Omental fat pad (tissue), 4 donors: ENCODE results near the gene RNASEL. TPM values are rescaled to one million over a fixed set of nuclear protein-coding genes. Genes with fewer than 3 reads are reported as not detected.
A peak's percentile ranks its signal among the peaks of the same experiment; 100 is the strongest.

ENCODE experiments used
- ATAC-seq: fragments of 150-250 bp; one replicate; pipeline ENCODE4 v1.9.1; 2016; ENCODE audit warnings: mild to moderate bottlenecking, moderate library complexity; ENCODE audit not compliant: low FRiP score
- DNase-seq: peaks from one replicate; pipeline ENCODE4 v3.0.0-alpha.2; 2019; ENCODE audit warnings: low spot score
- total RNA-seq, 4 donors: library from RNA; depleted of rRNA; stranded (reverse); fragments of >200 nt; gene quantifications; one replicate each; pipeline ENCODE4 v1.1.0, GENCODE V29; 2016
- TF ChIP-seq, protein P1 (sequence below), 3 donors: fragments of 450-650 bp; IDR thresholded peaks; one replicate each; pipeline ENCODE4 v1.5.1; 2016 to 2017; ENCODE audit warnings: antibody characterized with exemption in 3 of 3, mild to moderate bottlenecking in 3 of 3, moderate library complexity in 2 of 3

Gene RNASEL
- total RNA-seq, 4 donors from 2014 or later: 4.8 to 12.6 (median 9.4) TPM

DNA sequence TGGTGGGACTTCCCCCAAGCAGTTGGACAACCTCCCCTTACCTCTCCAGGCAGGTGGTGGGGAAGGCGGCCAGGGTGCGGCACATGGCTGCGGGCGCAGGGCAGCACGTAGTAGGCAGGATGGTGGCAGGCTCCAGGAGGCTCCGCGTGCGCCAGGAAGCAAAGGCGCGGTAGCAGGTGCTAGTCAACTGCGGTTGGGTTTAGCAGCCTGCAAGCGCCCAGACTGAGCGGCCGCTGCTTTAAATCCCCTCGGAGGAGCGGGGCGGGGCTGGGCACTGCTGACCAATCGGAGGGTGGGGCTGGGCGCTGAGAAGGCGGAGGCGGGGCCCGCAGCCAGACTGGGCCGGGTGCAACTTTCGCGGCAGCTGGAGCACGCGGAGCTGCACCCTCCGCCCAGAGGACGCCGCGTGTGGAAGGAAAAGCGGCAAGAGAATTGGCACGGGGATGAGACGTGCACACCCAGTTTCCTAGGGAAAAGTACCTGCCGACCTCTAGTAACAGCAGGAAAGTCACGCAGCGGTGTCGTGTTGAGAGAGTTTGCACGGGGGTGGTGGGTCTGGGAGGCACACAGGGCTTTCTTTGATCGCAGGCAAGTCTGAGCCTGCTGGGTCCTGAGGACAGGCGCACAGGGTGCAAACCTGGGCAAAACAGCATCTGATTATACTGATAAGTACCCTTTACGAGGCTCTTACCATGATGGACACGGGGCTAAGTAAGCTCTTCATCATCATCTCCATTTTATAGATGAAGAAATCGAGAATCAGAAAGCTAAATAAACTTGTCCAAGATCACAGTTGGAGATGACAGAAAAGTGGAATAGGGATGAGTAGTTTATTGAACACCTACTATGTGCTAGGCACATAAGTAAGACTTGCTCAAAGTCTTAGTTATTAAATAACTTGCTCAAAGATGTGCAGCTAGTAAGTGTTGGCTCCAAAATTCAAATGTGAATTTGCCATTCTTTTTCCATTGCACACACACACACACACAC lies 15.4 kb upstream of the RNASEL start, which contains the start of gene RGS16:
Gene RGS16 (minus strand): TSS at position 215 of the 990 bp plus-strand sequence. CDS start 130 bp downstream, at position 85.
- DNase-seq: peak; percentile 71
- ATAC-seq: peak; percentile 93
- TF ChIP-seq, protein P1, sequence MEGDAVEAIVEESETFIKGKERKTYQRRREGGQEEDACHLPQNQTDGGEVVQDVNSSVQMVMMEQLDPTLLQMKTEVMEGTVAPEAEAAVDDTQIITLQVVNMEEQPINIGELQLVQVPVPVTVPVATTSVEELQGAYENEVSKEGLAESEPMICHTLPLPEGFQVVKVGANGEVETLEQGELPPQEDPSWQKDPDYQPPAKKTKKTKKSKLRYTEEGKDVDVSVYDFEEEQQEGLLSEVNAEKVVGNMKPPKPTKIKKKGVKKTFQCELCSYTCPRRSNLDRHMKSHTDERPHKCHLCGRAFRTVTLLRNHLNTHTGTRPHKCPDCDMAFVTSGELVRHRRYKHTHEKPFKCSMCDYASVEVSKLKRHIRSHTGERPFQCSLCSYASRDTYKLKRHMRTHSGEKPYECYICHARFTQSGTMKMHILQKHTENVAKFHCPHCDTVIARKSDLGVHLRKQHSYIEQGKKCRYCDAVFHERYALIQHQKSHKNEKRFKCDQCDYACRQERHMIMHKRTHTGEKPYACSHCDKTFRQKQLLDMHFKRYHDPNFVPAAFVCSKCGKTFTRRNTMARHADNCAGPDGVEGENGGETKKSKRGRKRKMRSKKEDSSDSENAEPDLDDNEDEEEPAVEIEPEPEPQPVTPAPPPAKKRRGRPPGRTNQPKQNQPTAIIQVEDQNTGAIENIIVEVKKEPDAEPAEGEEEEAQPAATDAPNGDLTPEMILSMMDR (IDR thresholded peaks at IDR 0.05): no peak

DNA sequence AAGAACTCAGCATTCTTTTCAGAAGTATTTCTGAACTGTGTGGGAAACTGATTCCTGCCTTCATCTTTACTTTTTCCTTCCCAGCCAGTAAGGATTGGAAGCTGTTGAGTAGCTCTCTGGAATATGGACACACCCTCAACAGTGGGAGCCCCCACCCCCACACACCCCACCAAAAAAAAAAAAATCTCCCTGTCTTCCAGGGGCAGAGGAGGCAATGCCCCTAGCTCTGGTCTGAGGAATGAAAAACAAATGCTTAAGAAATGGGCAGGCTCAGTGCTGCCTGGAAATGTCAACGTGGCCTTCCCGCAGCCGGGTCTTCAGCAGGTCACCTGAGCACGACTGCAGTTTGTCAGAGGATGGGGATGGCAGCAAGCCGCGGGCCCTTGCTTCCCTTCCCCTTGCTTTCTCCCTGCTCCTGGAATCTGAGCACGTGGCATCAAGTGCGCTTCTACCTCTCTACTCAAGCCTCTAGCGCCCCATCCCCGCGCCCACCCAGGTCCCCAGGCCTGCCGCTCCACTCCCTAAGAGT lies 14.7 kb upstream of the RNASEL start:
- DNase-seq (no peak), ATAC-seq (peak; percentile 10)
- TF ChIP-seq, protein P1 (IDR thresholded peaks at IDR 0.05): no peak

DNA sequence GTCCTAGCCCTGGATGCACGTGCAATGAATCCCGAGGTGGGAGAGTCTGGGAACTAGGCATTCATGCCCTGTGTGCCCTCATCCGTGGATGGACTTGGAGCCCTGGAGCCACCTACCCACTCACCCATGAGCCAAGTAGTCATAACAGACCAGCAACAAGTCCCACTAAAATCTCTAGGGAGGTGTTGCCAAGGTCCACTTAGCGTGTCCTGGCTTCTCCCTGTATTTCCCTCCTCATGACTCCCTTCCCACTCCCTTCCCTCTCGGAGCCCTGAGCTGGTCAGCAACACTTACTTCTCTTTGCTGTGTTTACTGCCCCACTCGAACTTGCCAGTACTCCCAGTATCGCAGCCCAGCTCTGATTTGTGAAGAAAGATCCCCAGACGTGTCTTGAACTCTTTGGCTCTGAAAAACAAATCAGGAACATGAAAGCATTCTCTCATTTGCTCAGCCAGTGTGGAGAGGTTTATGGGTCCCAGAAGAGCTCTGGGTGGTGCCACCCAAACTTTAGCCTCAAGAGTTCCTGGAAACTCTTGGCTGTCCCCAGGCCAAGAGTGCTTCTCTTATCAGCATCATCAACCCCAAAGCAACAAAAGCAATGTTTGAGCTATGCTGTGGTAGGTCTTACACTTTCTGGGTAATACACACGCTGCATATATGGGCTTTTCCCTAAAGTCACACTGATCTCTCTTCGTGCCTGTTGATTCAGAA lies 14.0 kb upstream of the RNASEL start:
- DNase-seq: no peak

DNA sequence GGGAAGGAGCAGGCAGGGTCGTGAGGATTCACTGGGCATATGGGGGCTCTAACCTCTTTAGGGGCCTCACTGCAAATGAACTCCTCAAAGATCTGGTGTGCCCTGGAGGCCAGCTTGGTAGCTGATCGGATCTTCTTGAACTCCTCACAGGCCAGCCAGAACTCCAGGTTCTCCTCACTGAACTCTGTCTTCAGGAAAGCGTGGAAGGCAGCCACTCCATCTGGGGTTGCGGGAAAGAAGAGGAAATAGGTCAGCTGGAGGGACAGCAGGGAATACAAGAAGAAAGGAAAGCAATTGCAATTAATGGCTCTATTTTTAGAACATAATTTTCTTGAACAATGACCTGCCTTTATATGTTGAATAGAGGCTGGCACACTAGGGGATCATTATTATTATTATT lies 12.9 kb upstream of the RNASEL start:
- no peak for DNase-seq
- TF ChIP-seq, protein P1 (IDR thresholded peaks at IDR 0.05): no peak
- ATAC-seq: no peak

More for the DNA sequence above, 14.0 kb upstream of the RNASEL start:
- no peak for ATAC-seq
- TF ChIP-seq, protein P1 (IDR thresholded peaks at IDR 0.05): no peak

DNA sequence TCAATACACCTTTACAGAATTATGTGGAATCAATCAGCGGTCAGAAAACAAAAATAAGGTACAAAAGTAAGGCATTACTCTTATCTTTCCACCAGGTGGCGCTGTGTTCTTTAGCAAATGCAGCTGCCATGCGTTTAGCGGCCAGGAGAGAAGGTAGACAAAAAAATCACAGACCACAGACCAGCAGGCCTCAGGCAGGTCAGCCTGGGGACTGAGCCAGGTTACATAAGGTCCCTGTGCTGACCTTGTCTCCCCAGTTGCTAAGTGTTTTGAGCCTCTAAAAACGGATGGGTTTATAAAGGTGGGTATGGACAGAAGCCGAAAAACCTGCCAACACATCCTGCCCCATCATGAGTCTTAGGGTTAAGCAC lies 12.3 kb upstream of the RNASEL start:
- DNase-seq (no peak), ATAC-seq (no peak)
- TF ChIP-seq, protein P1 (IDR thresholded peaks at IDR 0.05): peak in 2 of 3 donors; percentile 73 to 74

DNA sequence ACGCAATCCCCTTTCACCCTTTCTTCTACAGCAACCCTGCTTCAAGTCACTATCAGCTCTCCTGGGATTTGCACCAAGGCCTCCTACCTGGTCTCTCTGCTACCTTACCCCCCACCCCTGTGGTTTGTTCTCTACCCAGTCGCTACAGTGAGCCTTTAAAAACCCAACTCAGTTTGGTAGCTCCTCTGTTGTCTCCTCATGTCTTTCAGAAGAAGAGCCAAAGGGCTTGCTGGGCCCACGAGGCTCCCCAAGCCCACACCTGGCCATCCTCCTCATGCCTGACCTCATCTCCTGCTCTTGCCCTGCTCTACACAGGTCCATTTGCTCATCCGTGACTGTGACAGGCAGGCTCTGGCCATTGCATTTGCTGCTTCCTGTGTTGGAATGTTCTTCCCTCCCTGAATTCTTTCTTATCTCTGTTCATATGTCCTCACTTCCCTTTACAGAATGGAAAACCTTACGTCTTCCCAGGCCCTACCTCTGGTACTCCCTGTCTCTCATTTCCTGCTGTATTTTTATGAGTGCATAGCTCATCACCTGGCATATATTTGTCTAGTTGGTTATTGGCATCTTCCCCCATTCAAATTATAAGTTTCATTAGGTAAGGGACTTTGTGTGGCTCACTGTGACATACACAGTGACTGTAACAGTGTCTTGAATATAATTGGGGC lies 11.8 kb upstream of the RNASEL start:
- DNase-seq: no peak
- TF ChIP-seq, protein P1 (IDR thresholded peaks at IDR 0.05): no peak
- no peak for ATAC-seq
